Measurements from ENCODE around the gene SNX14. TPM values are rescaled to one million over a fixed set of nuclear protein-coding genes. Genes with fewer than 3 reads are reported as not detected.

The SNX14 gene
- total and polyA plus RNA-seq, 10 of the 15 experiments (the other 5 are each of a cell fraction or from before 2014, with no cell fraction given), result 34.2 to 122 (median 51.0) TPM

- no peak for TF ChIP-seq ETV6 (conservative IDR thresholded peaks at IDR 0.05 in 1 of 2, IDR thresholded peaks at IDR 0.05 in 1 of 2; ENCODE audit: borderline replicate concordance in 1 of 2, low read depth in 1 of 2)
- TF ChIP-seq PML (IDR thresholded peaks at IDR 0.05; ENCODE audit: low read length), result no peak
- TF ChIP-seq RUNX3 (IDR thresholded peaks at IDR 0.05; ENCODE audit: low read length), result peak; percentile 7; the same call in 1 of the 2 replicates
- TF ChIP-seq, protein P1, sequence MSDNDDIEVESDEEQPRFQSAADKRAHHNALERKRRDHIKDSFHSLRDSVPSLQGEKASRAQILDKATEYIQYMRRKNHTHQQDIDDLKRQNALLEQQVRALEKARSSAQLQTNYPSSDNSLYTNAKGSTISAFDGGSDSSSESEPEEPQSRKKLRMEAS (IDR thresholded peaks at IDR 0.05; ENCODE audit: low read depth, low read length), result peak; percentile 82
- TF ChIP-seq, protein P2, sequence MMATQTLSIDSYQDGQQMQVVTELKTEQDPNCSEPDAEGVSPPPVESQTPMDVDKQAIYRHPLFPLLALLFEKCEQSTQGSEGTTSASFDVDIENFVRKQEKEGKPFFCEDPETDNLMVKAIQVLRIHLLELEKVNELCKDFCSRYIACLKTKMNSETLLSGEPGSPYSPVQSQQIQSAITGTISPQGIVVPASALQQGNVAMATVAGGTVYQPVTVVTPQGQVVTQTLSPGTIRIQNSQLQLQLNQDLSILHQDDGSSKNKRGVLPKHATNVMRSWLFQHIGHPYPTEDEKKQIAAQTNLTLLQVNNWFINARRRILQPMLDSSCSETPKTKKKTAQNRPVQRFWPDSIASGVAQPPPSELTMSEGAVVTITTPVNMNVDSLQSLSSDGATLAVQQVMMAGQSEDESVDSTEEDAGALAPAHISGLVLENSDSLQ (IDR thresholded peaks at IDR 0.05), result 0 out of 2 replicates have a peak, but pooled peaks have one; percentile 50
Observed at GRCh38 chr6:85460154-85460920, 133.3 kb downstream of the SNX14 start (continued).

DNA sequence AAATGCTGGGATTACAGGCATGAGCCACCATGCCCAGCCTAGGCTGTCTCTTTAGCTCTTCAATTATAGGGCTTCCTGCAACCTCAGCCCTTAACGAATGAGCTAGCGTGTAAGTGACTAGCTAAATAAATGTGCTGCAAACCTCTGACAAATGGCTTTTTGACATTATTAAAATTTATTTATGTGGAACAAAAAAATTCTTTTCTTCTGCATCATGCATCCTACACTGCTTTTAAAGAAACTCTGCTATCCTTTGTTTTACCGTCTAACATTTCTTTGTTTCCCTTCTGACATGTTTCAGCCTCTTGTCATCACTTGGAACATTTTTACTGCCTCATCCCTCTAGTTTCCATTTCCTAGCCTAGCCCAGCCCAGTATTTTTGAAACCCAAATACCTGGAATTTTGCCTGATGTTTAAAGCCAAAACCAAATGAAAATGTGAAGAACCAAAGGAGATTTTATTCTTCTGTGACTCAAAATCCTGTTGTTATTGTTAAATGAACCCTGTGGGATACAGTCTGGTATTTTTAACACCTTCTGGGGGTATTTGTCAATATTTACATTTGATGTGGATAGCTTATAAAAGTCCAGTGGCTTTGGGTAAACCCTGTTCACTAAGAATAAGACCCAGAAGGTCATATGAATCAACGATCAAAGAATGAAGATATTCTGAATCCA is 134.3 kb downstream of the SNX14 start:
- H3K4me2 ChIP-seq (ENCODE audit: control insufficient read depth, insufficient read depth), result 0 out of 2 replicates have a peak overlapping the region, but pooled peaks have one; percentile 19
- no peak for FAIRE-seq
- no peak overlapping the region for H3K9ac ChIP-seq (ENCODE audit: control insufficient read depth, insufficient read depth, low read length)
- TF ChIP-seq PML (IDR thresholded peaks at IDR 0.05; ENCODE audit: low read length) (no peak), NKRF (conservative IDR thresholded peaks at IDR 0.05) (no peak), SMAD5 (IDR thresholded peaks at IDR 0.05; ENCODE audit: low read depth) (no peak), TCF7 (IDR thresholded peaks at IDR 0.05; ENCODE audit: borderline replicate concordance) (no peak), ZNF687 (IDR thresholded peaks at IDR 0.05) (no peak)

More for the DNA sequence above, 134.3 kb downstream of the SNX14 start:
- BruUV-seq (replicated peaks), result no TSS peak
- peaks cover 47% of the 10 kb centered on the region for H3K4me1 ChIP-seq (ENCODE audit: control insufficient read depth, insufficient read depth, low read length)
- H3K79me2 ChIP-seq (ENCODE audit: control insufficient read depth, insufficient read depth, low read length), result peaks cover 4% of the 10 kb centered on the region
- ATAC-seq (no peak), DNase-seq (ENCODE audit: low read depth, low spot score) (no peak)
- in situ Hi-C loops (cut with MboI), result no loop called here
- RAD21 ChIA-PET (ENCODE audit: unreplicated experiment), result interaction anchor here (1.2 to 7.3 kb wide), 2 partner anchors 8 to 23 kb away, joined by 4 to 76 read pairs; partner anchors contain the start of gene NT5E
- H3K9me3 ChIP-seq (replicated peaks; ENCODE audit: control insufficient read depth, insufficient read depth, low read length), result no peaks in the 10 kb centered on the region
- intact Hi-C loops (cut with micrococcal nuclease; ENCODE audit: unreplicated experiment), result no loop called here
- no peaks in the 10 kb centered on the region for H4K20me1 ChIP-seq (ENCODE audit: control insufficient read depth, insufficient read depth)
- no peaks in the 10 kb centered on the region for H3K36me3 ChIP-seq (ENCODE audit: control insufficient read depth in 2 of 2, insufficient read depth in 2 of 2, low read length in 1 of 2)
- CTCF ChIA-PET, result interaction anchor here (0.6 to 2.9 kb wide), 3 partner anchors 10 to 124 kb away, joined by 3 to 28 read pairs (median 13); partner anchors contain the start of gene NT5E
- H3K27ac ChIP-seq (ENCODE audit: control insufficient read depth, insufficient read depth), result no peak overlapping the region
- no peaks in the 10 kb centered on the region for H3K27me3 ChIP-seq (replicated peaks in 1 of 2; ENCODE audit: control insufficient read depth in 2 of 2, insufficient read depth in 2 of 2, low read length in 1 of 2)
- WGBS (ENCODE audit: insufficient coverage, insufficient replicate concordance, low lambda C conversion rate, missing lambda C conversion rate), result 69% methylated on average over 4 of the region's 4 CpGs
- POLR2A ChIA-PET, result interaction anchor here (0.7 to 8.0 kb wide), 3 partner anchors 8 to 63 kb away, joined by 3 to 64 read pairs (median 4); partner anchors contain the start of gene NT5E
- no peak overlapping the region for H2AFZ ChIP-seq (ENCODE audit: control insufficient read depth, low read depth, low read length)
- SMC1A ChIA-PET (ENCODE audit: uncharacterized antibody, unreplicated experiment), result interaction anchor here (0.6 to 9.8 kb wide), 7 partner anchors 10 to 104 kb away, joined by 3 to 138 read pairs (median 5); partner anchors contain the start of gene NT5E
- no peak overlapping the region for H3K4me3 ChIP-seq
